ENCODE data around the gene ALK. TPM values are rescaled to one million over a fixed set of nuclear protein-coding genes. Genes with fewer than 3 reads are reported as not detected.

Gene ALK
- total RNA-seq, 8 experiments from 2014 or later = 0.49 to 8.8 (median 3.8) TPM

DNA sequence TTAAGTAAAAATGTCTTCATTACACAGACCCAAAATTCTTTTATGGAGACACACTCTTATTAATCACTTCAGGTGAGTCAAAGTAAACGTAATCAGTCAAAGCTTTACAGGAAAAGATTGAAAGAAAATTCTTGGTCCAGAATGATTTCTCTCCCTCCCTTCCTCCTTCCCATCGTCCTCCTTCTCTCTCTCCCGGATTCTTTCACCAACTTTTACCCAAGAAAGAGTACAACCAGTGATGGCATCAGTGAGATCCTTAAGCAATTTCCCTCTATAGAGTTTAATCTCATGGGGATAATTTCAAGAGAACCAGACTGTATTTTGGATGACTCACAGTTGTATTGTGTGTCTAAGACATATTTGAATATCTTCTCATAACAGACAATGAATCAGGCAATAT lies 258.1 kb downstream of the ALK start:
- WGBS, 10 experiments = 18 to 94% (median 85%) methylated on average over 2 to 3 of the region's 3 CpGs; no CpG with 5 or more reads in 1 of the 10 experiments
- no peak overlapping the region for H3K4me3 ChIP-seq
- in situ Hi-C loops (cut with MboI; ENCODE audit: low pct_unique_long_range_greater_than_20kb in 2 of 9, low sequenced_read_pairs in 9 of 9, unreplicated experiment in 9 of 9) = no loop called here
- no peak overlapping the region for H3K27ac ChIP-seq
- peak in 2 of 8 experiments; percentile 32 to 60 for ATAC-seq (replicated peaks in 6 of 8)
- H3K4me1 ChIP-seq (replicated peaks in 1 of 2) = peaks cover 0 to 1% of the 10 kb centered on the region in 2 donors

DNA sequence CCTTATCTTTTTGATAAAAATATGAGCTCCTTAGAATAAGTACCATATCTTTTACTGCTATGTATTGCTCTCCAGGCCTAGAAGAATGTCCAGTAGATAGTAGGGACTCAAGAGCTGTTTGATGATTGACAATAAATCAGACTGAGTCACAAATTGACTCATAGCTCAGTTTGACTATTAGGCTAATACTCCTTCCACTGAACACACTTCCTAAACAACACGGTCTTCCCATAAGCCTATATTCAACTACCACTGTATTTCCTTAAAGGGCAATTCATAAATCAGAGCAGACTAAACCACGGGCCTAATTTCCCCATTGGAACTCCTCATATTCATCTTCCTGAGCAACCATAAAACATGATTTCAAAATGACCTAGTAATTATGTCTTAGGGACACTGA lies 258.5 kb downstream of the ALK start:
- 24 to 92% (median 66%) methylated on average over 1 to 2 of the region's 2 CpGs; no CpG with 5 or more reads in 2 of the 10 experiments for WGBS, 10 experiments
- H3K4me1 ChIP-seq (replicated peaks in 1 of 2) = peaks cover 0 to 5% of the 10 kb centered on the region in 2 donors

DNA sequence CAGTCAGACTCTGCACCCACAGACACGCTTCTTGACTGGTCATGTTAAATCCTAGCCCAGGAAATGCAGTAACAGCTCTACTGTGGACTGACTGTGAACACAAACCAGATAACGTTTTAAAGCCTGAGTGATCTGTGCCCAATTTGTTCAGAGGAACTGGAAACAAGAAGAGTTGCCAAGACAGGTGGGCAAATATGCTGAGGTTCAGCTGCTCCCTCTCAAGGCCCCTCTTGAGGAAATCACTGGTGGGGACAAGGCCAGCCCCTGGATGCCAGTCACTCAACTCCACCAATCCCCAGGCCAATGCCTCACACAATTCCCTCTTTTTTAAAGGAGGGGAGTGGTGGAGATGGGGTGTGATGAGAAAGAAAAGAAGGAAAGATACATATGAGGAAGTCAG lies 261.2 kb downstream of the ALK start:
- 57 to 93% (median 76%) methylated on average over 1 to 2 of the region's 2 CpGs; no CpG with 5 or more reads in 4 of the 10 experiments for WGBS, 10 experiments

More for the DNA sequence above, 258.5 kb downstream of the ALK start:
- Histone ChIP-seq H3K27ac (no peak overlapping the region), H3K4me3 (no peak overlapping the region)
- ATAC-seq (replicated peaks in 6 of 8) = no peak
- in situ Hi-C loops (cut with MboI; ENCODE audit: low pct_unique_long_range_greater_than_20kb in 2 of 9, low sequenced_read_pairs in 9 of 9, unreplicated experiment in 9 of 9) = no loop called here

DNA sequence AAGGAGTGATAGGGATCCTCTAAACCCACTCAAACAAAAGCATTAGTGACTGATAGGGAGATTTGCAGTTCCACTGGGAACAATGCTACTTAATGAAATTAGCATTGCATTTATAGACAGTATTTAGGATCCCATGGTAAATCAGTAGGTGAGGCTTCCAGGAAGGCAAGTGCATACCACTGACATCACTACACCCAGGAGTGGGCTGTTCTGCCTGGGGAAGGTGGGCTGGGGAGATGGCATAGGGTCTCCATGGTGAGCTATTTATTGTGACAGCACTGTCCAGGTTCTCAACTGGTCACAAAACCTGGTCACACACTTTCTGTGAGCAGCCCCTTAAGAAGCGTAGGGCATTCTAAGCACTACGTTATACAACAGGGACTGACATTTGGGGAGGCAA lies 262.2 kb downstream of the ALK start:
- ATAC-seq (replicated peaks in 6 of 8) = peak in 1 of 8 experiments; percentile 64
- H3K4me3 ChIP-seq = no peak overlapping the region
- H3K27ac ChIP-seq = no peak overlapping the region
- in situ Hi-C loops (cut with MboI; ENCODE audit: low pct_unique_long_range_greater_than_20kb in 2 of 9, low sequenced_read_pairs in 9 of 9, unreplicated experiment in 9 of 9) = no loop called here
- 60 to 100% (median 81%) methylated on average over 1 to 2 of the region's 2 CpGs; no CpG with 5 or more reads in 7 of the 10 experiments for WGBS, 10 experiments
- peaks cover 0 to 10% of the 10 kb centered on the region in 2 donors for H3K4me1 ChIP-seq (replicated peaks in 1 of 2)

More for the DNA sequence above, 261.2 kb downstream of the ALK start:
- no peak overlapping the region for H3K4me3 ChIP-seq
- H3K27ac ChIP-seq = no peak overlapping the region
- peaks cover 0 to 10% of the 10 kb centered on the region in 2 donors for H3K4me1 ChIP-seq (replicated peaks in 1 of 2)
- in situ Hi-C loops (cut with MboI; ENCODE audit: low pct_unique_long_range_greater_than_20kb in 2 of 9, low sequenced_read_pairs in 9 of 9, unreplicated experiment in 9 of 9) = no loop called here
- ATAC-seq (replicated peaks in 6 of 8) = no peak

DNA sequence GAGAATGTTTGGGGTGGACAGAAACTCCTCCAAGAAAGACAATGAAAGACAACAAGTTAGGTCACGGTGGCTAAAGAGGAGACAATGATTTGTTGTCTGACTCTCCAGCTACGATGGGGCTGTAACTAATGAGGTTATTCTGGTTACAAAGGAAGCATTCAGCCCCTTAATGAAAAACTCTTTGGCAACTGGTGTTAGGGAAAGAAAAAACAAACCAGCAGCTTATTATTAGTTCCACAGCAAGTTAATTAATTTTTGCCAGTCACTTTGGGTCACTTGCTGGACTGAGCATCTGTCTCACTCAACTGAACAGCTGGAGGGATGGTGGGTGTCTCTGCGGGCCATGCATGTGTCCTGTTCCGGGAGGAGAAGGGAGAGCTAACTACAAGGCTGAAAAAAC lies 263.7 kb downstream of the ALK start:
- H3K4me3 ChIP-seq = no peak overlapping the region
- 0 to 74% (median 47%) methylated on average over 1 to 4 of the region's 4 CpGs; no CpG with 5 or more reads in 2 of the 10 experiments for whole genome bisulfite sequencing, 10 experiments
- in situ Hi-C loops (cut with MboI; ENCODE audit: low pct_unique_long_range_greater_than_20kb in 2 of 9, low sequenced_read_pairs in 9 of 9, unreplicated experiment in 9 of 9) = no loop called here
- H3K4me1 ChIP-seq (replicated peaks in 1 of 2) = peaks cover 0 to 10% of the 10 kb centered on the region in 2 donors
- ATAC-seq (replicated peaks in 6 of 8) = peak in 1 of 8 experiments; percentile 36
- H3K27ac ChIP-seq = no peak overlapping the region

DNA sequence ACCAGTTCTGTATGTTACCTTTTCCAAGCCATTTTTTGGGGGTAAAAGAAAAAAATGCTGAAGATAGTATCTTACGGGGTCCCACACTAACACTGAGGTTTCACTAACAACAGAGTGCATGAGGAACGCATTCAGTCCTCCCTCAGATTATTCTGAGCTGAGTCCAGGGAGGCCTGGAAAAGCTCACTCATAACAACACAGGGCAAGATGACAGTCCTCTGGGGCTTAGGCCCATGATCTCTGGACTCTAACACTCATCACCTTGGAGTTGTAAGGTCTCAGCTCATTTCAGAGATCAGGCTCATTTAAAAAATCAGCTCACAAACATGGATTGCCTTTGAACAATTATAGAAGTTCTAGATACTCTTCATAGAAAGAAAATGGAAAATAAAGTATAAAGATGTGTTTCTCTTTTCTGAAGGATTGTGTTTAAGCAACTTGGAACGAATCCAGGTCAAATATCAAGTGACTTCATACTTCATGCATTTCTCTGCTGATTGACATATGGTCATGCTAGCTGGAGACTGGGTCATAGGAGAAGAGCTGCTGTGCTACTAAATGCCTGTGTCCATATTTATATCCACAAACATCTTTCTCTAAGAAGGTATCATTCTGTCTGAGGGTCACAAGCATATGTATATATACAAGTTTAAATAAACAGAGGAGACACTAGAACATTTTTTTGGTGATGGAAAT lies 265.8 kb downstream of the ALK start:
- peaks cover 5 to 30% of the 10 kb centered on the region in 2 donors for H3K4me1 ChIP-seq (replicated peaks in 1 of 2)
- H3K27ac ChIP-seq = no peak overlapping the region
- 21 to 100% (median 75%) methylated on average over 1 to 3 of the region's 3 CpGs; no CpG with 5 or more reads in 1 of the 10 experiments for WGBS, 10 experiments
- in situ Hi-C loops (cut with MboI; ENCODE audit: low pct_unique_long_range_greater_than_20kb in 2 of 9, low sequenced_read_pairs in 9 of 9, unreplicated experiment in 9 of 9) = no loop called here
- peak in 1 of 8 experiments; percentile 26 for ATAC-seq (replicated peaks in 6 of 8)
- H3K4me3 ChIP-seq = no peak overlapping the region

DNA sequence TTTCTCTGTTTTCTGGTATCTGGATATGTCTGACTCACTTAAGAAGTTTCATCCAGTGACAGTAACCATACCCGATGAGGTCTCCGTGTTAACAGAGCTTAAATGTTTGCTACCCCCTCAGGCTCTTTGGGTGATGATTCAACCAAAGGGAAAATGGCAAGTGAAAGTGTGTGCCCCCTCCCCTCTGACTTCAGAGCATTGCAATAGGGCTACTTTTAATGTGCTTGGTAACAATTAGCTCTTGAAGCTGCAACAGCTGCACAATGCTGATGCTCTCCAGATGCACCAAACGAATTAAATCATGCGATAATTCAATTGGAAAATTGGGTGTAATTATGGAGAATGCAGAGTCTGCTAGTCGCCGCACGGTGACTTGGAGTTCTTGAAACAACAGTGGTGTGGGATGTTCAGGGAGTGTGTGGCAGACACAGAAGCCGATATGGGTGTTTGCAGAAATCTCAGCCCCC lies 270.7 kb downstream of the ALK start:
- Histone ChIP-seq H3K4me1 (replicated peaks in 1 of 2) (peaks cover 5 to 21% of the 10 kb centered on the region in 2 donors), H3K27ac (no peak overlapping the region), H3K4me3 (no peak overlapping the region)
- WGBS, 10 experiments = 13 to 87% (median 69%) methylated on average over 1 to 5 of the region's 8 CpGs; no CpG with 5 or more reads in 2 of the 10 experiments
- in situ Hi-C loops (cut with MboI; ENCODE audit: low pct_unique_long_range_greater_than_20kb in 2 of 9, low sequenced_read_pairs in 9 of 9, unreplicated experiment in 9 of 9) = no loop called here
- ATAC-seq (replicated peaks in 6 of 8) = peak in 1 of 8 experiments; percentile 40

DNA sequence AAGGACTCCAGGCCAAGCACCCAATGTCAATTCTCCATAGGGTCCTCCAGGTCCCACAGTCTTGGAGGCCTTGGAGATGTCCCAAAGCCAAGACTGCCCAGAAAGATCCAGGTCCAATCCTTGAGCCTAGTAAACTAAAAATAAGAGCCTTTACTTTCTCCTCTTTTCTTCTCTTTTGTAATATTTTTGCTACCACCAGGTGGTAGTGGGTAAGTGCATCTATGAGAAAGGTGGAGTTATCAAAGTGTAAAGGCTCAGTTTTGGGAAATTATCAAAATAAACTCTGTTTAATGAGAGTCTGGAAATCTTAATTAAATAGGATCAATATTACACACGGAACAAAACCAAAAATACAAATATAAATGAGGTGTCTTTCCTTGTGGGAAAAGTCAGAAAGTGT lies 276.4 kb downstream of the ALK start:
- peaks cover 0 to 7% of the 10 kb centered on the region in 2 donors for H3K4me1 ChIP-seq (replicated peaks in 1 of 2)
- in situ Hi-C loops (cut with MboI; ENCODE audit: low pct_unique_long_range_greater_than_20kb in 2 of 9, low sequenced_read_pairs in 9 of 9, unreplicated experiment in 9 of 9) = no loop called here
- no peak overlapping the region for H3K4me3 ChIP-seq
- 50 to 100% (median 100%) methylated on average over 1 of the region's 1 CpG; no CpG with 5 or more reads in 3 of the 10 experiments for WGBS, 10 experiments
- no peak overlapping the region for H3K27ac ChIP-seq
- no peak for ATAC-seq (replicated peaks in 6 of 8)

DNA sequence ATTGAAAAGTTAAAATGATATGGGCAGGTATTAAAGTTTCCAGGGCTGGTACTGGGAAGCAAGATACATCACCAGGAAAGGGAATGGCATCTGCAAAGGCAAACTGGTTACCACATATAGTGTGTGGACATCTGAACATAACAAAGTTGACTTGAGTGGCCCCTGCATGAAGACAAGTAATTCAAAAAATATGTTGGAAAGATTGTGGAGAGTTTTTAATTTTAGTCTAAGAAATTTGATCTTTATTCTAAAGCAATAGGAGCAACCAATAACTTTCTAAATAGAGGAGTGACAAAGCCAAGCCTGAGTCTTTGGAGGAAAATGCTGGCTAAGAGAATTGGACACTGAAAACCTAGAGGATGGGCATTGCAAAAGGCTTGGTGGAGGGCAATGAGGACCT lies 278.2 kb downstream of the ALK start:
- Histone ChIP-seq H3K27ac (no peak overlapping the region), H3K4me3 (no peak overlapping the region), H3K4me1 (replicated peaks in 1 of 2) (peaks cover 0 to 7% of the 10 kb centered on the region in 2 donors)
- no peak for ATAC-seq (replicated peaks in 6 of 8)
- in situ Hi-C loops (cut with MboI; ENCODE audit: low pct_unique_long_range_greater_than_20kb in 2 of 9, low sequenced_read_pairs in 9 of 9, unreplicated experiment in 9 of 9) = no loop called here

DNA sequence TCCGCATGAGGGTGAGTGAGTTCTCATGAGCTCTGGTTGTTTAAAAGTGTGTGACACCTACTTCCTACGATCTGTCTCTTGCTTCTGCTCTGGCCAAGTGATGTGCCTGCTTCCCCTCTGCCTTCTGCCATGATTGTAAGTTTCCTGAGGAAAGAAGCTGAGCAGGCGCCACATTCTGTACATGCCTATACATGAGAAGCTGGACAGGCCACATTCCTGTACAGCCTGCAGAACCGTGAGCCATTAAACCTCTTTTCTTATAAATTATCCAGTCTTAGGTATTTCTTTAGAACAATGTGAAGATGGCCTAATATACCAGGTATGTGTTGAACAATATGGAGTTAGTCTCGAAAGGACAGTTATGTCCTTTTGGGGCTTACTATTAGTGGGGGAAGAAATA lies 281.0 kb downstream of the ALK start:
- WGBS, 10 experiments = 17 to 100% (median 86%) methylated on average over 1 to 4 of the region's 5 CpGs; no CpG with 5 or more reads in 2 of the 10 experiments
- H3K27ac ChIP-seq = no peak overlapping the region
- no peak for ATAC-seq (replicated peaks in 6 of 8)
- H3K4me1 ChIP-seq (replicated peaks in 1 of 2) = peaks cover 0 to 7% of the 10 kb centered on the region in 2 donors
- in situ Hi-C loops (cut with MboI; ENCODE audit: low pct_unique_long_range_greater_than_20kb in 2 of 9, low sequenced_read_pairs in 9 of 9, unreplicated experiment in 9 of 9) = no loop called here
- no peak overlapping the region for H3K4me3 ChIP-seq

DNA sequence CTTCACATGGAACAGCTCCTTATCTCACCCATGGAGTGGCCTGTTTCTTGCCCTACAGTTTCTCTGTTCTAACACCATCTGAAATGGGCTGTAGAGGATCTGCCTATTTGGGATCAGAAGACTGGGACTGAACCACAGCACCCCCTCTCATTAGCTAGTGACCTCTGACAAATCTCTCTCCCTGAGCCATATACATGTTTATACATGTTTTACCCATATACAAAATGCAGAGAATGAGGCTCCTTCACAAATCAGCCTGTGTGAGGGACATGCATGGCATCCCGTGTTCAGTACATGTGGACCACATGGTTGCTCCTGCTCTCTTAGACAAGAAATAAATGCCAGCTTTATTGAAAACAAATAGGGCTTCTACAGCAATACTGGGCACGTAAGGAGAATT lies 282.7 kb downstream of the ALK start:
- Histone ChIP-seq H3K4me3 (no peak overlapping the region), H3K4me1 (replicated peaks in 1 of 2) (peaks cover 0 to 7% of the 10 kb centered on the region in 2 donors), H3K27ac (no peak overlapping the region)
- WGBS, 10 experiments = 33 to 100% (median 85%) methylated on average over 1 to 2 of the region's 2 CpGs; no CpG with 5 or more reads in 2 of the 10 experiments
- in situ Hi-C loops (cut with MboI; ENCODE audit: low pct_unique_long_range_greater_than_20kb in 2 of 9, low sequenced_read_pairs in 9 of 9, unreplicated experiment in 9 of 9) = no loop called here
- ATAC-seq (replicated peaks in 6 of 8) = no peak

DNA sequence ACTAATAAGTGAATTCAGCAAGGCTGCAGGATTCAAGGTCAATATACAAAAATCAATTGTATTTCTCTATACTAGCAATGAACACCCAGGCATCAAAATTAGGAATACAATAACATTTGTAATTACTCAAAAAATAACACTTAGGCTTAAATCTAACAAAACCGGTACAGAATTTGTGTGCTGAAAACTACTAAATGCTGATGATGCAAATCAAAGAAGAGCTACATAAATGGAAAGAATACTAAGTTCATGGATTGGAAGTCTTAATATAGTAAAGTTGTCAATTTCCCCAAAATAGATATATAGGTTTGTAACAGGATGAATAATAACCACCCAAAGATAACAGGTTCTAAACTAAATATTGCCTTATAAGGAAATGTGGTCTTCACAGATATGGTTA lies 286.5 kb downstream of the ALK start:
- no peak overlapping the region for H3K27ac ChIP-seq
- no peak overlapping the region for H3K4me3 ChIP-seq
- H3K4me1 ChIP-seq (replicated peaks in 1 of 2) = no peaks in the 10 kb centered on the region
- no peak for ATAC-seq (replicated peaks in 6 of 8)
- 55 to 100% (median 100%) methylated on average over 1 of the region's 1 CpG; no CpG with 5 or more reads in 2 of the 10 experiments for WGBS, 10 experiments
- in situ Hi-C loops (cut with MboI; ENCODE audit: low pct_unique_long_range_greater_than_20kb in 2 of 9, low sequenced_read_pairs in 9 of 9, unreplicated experiment in 9 of 9) = no loop called here

DNA sequence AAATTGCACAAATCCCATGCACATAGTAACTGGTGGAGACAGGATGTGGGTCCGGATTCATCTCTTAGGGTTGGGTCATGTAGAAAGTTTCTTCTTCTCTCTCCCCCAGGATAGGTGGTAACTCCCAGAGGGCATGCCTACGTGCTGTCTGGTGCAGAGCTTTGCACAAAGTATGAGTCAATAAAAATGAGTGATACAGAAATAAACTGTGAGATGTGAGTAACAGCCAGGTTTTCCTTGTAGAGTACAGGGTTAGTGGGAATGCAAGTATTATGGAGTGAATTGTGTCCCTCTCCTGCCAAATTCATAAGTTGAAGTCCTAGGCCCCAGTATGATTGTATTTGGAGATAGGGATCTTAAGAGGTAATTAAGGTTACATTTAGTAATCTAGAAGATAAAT lies 289.4 kb downstream of the ALK start:
- Histone ChIP-seq H3K27ac (no peak overlapping the region), H3K4me3 (no peak overlapping the region), H3K4me1 (replicated peaks in 1 of 2) (peaks cover 6 to 18% of the 10 kb centered on the region in 2 donors)
- ATAC-seq (replicated peaks in 6 of 8) = peak in 1 of 8 experiments; percentile 12
- WGBS, 10 experiments = 0 to 100% (median 20%) methylated on average over 1 to 2 of the region's 2 CpGs; no CpG with 5 or more reads in 5 of the 10 experiments
- in situ Hi-C loops (cut with MboI; ENCODE audit: low pct_unique_long_range_greater_than_20kb in 2 of 9, low sequenced_read_pairs in 9 of 9, unreplicated experiment in 9 of 9) = no loop called here

DNA sequence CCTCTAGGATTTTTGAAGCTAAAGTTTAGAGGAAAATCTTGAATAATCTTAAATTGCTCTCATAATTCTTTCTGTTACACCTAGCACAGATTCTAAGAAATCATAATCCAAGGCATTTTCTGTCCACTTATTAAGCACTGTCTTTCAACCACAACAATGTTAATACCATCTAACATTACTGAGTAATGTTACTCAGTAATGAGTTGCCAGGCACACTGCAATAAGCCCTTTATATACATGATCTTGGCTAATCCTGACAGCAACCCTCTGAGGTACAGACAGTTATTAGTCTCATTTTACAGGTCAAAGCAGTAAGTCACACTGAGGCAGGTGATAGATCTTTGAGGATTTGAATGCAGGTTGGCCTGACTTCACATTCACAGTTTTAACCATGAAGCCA lies 291.9 kb downstream of the ALK start:
- in situ Hi-C loops (cut with MboI; ENCODE audit: low pct_unique_long_range_greater_than_20kb in 2 of 9, low sequenced_read_pairs in 9 of 9, unreplicated experiment in 9 of 9) = no loop called here
- H3K27ac ChIP-seq = no peak overlapping the region

More for the DNA sequence above, 291.9 kb downstream of the ALK start:
- H3K4me3 ChIP-seq = no peak overlapping the region
- peaks cover 6 to 18% of the 10 kb centered on the region in 2 donors for H3K4me1 ChIP-seq (replicated peaks in 1 of 2)
- no peak for ATAC-seq (replicated peaks in 6 of 8)
